Ishikawa (cell line): ENCODE measurements around the gene ITGB1.

ENCODE experiments used
- CREB1 ChIP-seq: IDR thresholded peaks from 2 replicates; pipeline ENCODE4 v1.6.1; 2012; ENCODE audit warnings: low read depth
- EGR1 ChIP-seq: IDR thresholded peaks from 2 replicates; pipeline ENCODE4 v1.6.1; 2012
- EP300 ChIP-seq: IDR thresholded peaks from 2 replicates; pipeline ENCODE4 v1.6.1; 2012; ENCODE audit warnings: borderline replicate concordance
- FOXM1 ChIP-seq: IDR thresholded peaks from 2 replicates; pipeline ENCODE4 v1.6.1; 2012; ENCODE audit warnings: low read depth, borderline replicate concordance
- MAX ChIP-seq: IDR thresholded peaks from 2 replicates; pipeline ENCODE4 v1.6.1; 2012
- NFIC ChIP-seq: IDR thresholded peaks from 2 replicates; pipeline ENCODE4 v1.6.1; 2012
- REST ChIP-seq: IDR thresholded peaks from 2 replicates; pipeline ENCODE4 v1.6.1; 2012; ENCODE audit warnings: low read depth, mild to moderate bottlenecking
- TAF1 ChIP-seq: IDR thresholded peaks from 2 replicates; pipeline ENCODE4 v1.6.1; 2012; ENCODE audit warnings: low read depth, mild to moderate bottlenecking
- TCF12 ChIP-seq: IDR thresholded peaks from 2 replicates; pipeline ENCODE4 v1.6.1; 2012; ENCODE audit warnings: low read depth
- USF1 ChIP-seq: IDR thresholded peaks from 2 replicates; pipeline ENCODE4 v1.6.1; 2012
- ZBTB7A ChIP-seq: IDR thresholded peaks from 2 replicates; pipeline ENCODE4 v1.6.1; 2012; ENCODE audit warnings: low read depth

DNA sequence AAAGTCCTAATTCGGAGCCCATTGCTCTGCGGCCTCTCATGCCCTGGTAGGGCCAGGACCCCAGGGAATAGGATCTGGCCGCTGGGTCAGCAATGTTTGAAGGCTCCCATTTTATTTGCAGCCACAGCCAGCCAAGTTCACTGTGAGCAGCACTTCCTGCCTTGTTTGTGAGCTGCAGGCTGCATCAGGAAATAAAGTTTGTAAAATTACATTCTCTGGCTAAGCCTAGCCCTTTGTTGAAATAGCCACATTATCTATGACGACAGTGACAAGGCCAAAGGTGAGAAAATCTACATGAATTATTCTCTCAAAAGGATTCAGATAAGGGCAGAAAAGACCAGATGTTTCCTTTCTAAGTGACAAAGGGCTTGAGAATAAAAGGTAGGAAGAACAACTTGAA, 23.7 kb upstream of the ITGB1 start:
- TF ChIP-seq EP300 (no peak), REST (no peak), EGR1 (no peak), MAX (no peak), ZBTB7A (no peak), USF1 (no peak), NFIC (no peak), FOXM1 (no peak), TAF1 (no peak), CREB1 (no peak), TCF12 (no peak)
